K562 (cell line): ENCODE results near the gene ANKRD34A. TPM values are rescaled to one million over a fixed set of nuclear protein-coding genes. Genes with fewer than 3 reads are reported as not detected.

Source experiments
- CC2D1A ChIP-seq: fragments of 450-650 bp; IDR thresholded peaks from 2 replicates; pipeline ENCODE4 v1.6.1; 2017; ENCODE audit warnings: mild to moderate bottlenecking
- EZH2 ChIP-seq: IDR thresholded peaks from 2 replicates; pipeline ENCODE4 v1.6.1; 2012; ENCODE audit warnings: low read depth, mild to moderate bottlenecking, inconsistent platforms, low read length, borderline replicate concordance
- FOXJ3 ChIP-seq: sonication (generic); formaldehyde crosslinking; IDR thresholded peaks from 2 replicates; pipeline ENCODE4 v1.4.0; 2020; ENCODE audit warnings: mild to moderate bottlenecking, missing genetic modification reagents
- HLTF ChIP-seq: fragments of 450-650 bp; IDR thresholded peaks from 2 replicates; pipeline ENCODE4 v1.6.1; 2016
- HNRNPH1 ChIP-seq: fragments of 200-400 bp; formaldehyde crosslinking; optimal IDR thresholded peaks from 2 replicates; pipeline ENCODE3; 2017; ENCODE audit warnings: low read depth, mild to moderate bottlenecking, low read length, moderate library complexity
- NEUROD1 ChIP-seq: fragments of 150-350 bp; IDR thresholded peaks from 2 replicates; pipeline ENCODE4 v1.6.1; 2014; ENCODE audit warnings: borderline replicate concordance, low read length, low read depth; ENCODE audit not compliant: partially characterized antibody
- PHB ChIP-seq: fragments of 250-450 bp; sonication (Bioruptor Pico); IDR thresholded peaks from 2 replicates; pipeline ENCODE4 v1.5.0; 2021
- PHTF2 ChIP-seq: fragments of 250-450 bp; sonication (Bioruptor Pico); IDR thresholded peaks from 2 replicates; pipeline ENCODE4 v1.5.0; 2021; ENCODE audit warnings: mild to moderate bottlenecking
- PTRF ChIP-seq: fragments of 450-650 bp; IDR thresholded peaks from 2 replicates; pipeline ENCODE4 v1.6.1; 2016; ENCODE audit warnings: mild to moderate bottlenecking, missing genetic modification characterization, missing compliant biosample characterization
- RBM15 ChIP-seq: fragments of 200-400 bp; formaldehyde crosslinking; IDR thresholded peaks from 2 replicates; pipeline ENCODE4 v1.6.1; 2018; ENCODE audit warnings: mild to moderate bottlenecking, low read length, moderate library complexity; ENCODE audit not compliant: insufficient read depth
- RBM17 ChIP-seq: fragments of 200-400 bp; formaldehyde crosslinking; IDR thresholded peaks from 2 replicates; pipeline ENCODE4 v1.6.1; 2017; ENCODE audit warnings: low read depth, mild to moderate bottlenecking, low read length, borderline replicate concordance
- STAT5A ChIP-seq: IDR thresholded peaks from 2 replicates; pipeline ENCODE4 v1.6.1; 2012; ENCODE audit warnings: low read length, inconsistent platforms, borderline replicate concordance
- U2AF1 ChIP-seq: fragments of 200-400 bp; formaldehyde crosslinking; optimal IDR thresholded peaks from 2 replicates; pipeline ENCODE3; 2017; ENCODE audit warnings: mild to moderate bottlenecking, low read depth, low read length, moderate library complexity
- ZNF124 ChIP-seq: sonication (generic); formaldehyde crosslinking; IDR thresholded peaks from 2 replicates; pipeline ENCODE4 v1.8.1; 2022; ENCODE audit warnings: missing genetic modification reagents
- ZNF445 ChIP-seq: fragments of 250-450 bp; sonication (Bioruptor Pico); IDR thresholded peaks from 2 replicates; pipeline ENCODE4 v1.4.0; 2020; ENCODE audit warnings: low read depth, mild to moderate bottlenecking, moderate library complexity
- ZNF586 ChIP-seq: fragments of 450-650 bp; formaldehyde crosslinking; conservative IDR thresholded peaks from 2 replicates; pipeline ENCODE4 v1.4.0; 2020; ENCODE audit warnings: mild to moderate bottlenecking, moderate library complexity
- ZNF79 ChIP-seq: fragments of 250-450 bp; sonication (Bioruptor Pico); IDR thresholded peaks from 2 replicates; pipeline ENCODE4 v1.4.0; 2020; ENCODE audit warnings: low read depth, mild to moderate bottlenecking, moderate library complexity
- polyA plus RNA-seq, 8 experiments: library from polyadenylated mRNA; depleted of rRNA in 4 of 8; stranded (reverse) in 5 of 8; unstranded in 3 of 8; fragments of >200 nt; fragmentation: Nextera tagmentation in 2 of 8; fragmentation: Illumina TruSeq in 1 of 8; extraction: Ambion mirVana in 2 of 8; extraction: Trizol in 1 of 8; gene quantifications; 2 replicates each; pipeline versions ENCODE4 v1.2.1 to v1.2.3, GENCODE V29; 2011 to 2014; ENCODE audit warnings: inconsistent platforms in 1 of 8, missing spikeins in 1 of 8
- total RNA-seq, 7 experiments: library from RNA; depleted of rRNA in 6 of 7; stranded (reverse); fragments of >200 nt in 6 of 7; fragmentation: Illumina TruSeq in 2 of 7; extraction: Trizol in 2 of 7; gene quantifications; 2 replicates each; pipeline versions ENCODE4 v1.2.1 to v1.2.3, GENCODE V29; 2011 to 2021; ENCODE audit warnings: low replicate concordance in 1 of 7
- TF ChIP-seq, protein P1 (sequence below), 3 experiments: fragments of 200-800 bp in 1 of 3; sonication (Bioruptor generic) in 1 of 3; sonication (generic) in 1 of 3; formaldehyde crosslinking in 1 of 3; IDR thresholded peaks; 2 replicates each; pipeline versions ENCODE4 v1.6.1 to v1.8.0; 2016 to 2022; ENCODE audit warnings: mild to moderate bottlenecking in 2 of 3, missing compliant biosample characterization in 2 of 3, missing genetic modification characterization in 2 of 3, missing genetic modification reagents in 1 of 3
- TF ChIP-seq, protein P2 (sequence below), 2 experiments: fragments of 450-650 bp; IDR thresholded peaks; 2 replicates each; pipeline ENCODE4 v1.6.1; 2016
- TF ChIP-seq, protein P3 (sequence below): sonication (generic); formaldehyde crosslinking; IDR thresholded peaks from 2 replicates; pipeline ENCODE4 v1.9.0; 2022; ENCODE audit warnings: mild to moderate bottlenecking, missing genetic modification reagents
- TF ChIP-seq, protein P4 (sequence below): fragments of 200-800 bp; sonication (Bioruptor generic); IDR thresholded peaks from 2 replicates; pipeline ENCODE4 v1.6.1; 2016; ENCODE audit warnings: missing genetic modification characterization, missing compliant biosample characterization

The ANKRD34A gene
- total and polyA plus RNA-seq, 9 of the 15 experiments (the other 6 are each of a cell fraction or from before 2014, with no cell fraction given): 0.06 to 1.6 (median 0.43) TPM

DNA sequence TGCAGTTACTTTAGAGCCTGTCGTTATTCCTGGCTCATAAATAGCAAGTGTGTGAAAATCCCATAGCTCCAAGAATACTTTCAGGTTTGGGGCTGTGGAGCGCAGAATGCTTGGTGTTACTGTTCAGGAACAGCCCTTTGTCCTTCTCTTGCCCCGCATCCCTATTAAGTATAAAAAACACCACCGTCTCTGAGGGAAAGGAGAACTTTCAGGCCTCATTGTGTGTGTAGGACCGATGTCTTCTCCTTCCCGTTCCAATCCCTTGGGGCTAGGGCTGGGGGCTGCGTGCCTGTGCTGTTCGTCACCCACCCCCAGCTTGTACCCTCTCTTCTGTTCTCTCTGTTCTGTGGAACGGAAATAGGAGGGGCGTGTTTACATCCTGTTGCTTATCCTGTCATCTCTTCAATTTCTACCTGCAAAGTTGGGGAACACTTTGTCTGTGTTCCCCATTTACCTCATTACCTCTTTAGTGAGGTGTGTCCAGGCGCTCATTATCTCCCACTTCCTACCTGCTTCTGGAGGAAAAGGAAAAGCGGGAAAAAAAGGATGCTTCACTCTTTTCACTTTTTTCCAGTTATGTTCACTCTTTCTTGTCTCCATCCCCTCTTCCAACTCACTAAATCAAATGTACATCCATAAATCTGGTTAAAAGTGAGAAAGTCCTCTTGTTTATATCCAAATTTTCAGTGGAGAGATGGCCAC, 32.8 kb upstream of the ANKRD34A start (continued):
- TF ChIP-seq, protein P1, sequence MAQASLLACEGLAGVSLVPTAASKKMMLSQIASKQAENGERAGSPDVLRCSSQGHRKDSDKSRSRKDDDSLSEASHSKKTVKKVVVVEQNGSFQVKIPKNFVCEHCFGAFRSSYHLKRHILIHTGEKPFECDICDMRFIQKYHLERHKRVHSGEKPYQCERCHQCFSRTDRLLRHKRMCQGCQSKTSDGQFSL (CRISPR knock-in tag; IDR thresholded peaks at IDR 0.05): no peak
- TF ChIP-seq, protein P1 (tag; IDR thresholded peaks at IDR 0.05): no peak; a peak in 1 of 4 replicates
- TF ChIP-seq, protein P2, sequence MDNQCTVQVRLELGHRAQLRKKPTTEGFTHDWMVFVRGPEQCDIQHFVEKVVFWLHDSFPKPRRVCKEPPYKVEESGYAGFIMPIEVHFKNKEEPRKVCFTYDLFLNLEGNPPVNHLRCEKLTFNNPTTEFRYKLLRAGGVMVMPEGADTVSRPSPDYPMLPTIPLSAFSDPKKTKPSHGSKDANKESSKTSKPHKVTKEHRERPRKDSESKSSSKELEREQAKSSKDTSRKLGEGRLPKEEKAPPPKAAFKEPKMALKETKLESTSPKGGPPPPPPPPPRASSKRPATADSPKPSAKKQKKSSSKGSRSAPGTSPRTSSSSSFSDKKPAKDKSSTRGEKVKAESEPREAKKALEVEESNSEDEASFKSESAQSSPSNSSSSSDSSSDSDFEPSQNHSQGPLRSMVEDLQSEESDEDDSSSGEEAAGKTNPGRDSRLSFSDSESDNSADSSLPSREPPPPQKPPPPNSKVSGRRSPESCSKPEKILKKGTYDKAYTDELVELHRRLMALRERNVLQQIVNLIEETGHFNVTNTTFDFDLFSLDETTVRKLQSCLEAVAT (IDR thresholded peaks at IDR 0.05): peak in 1 of 2 experiments; percentile 3; a peak in 1 of 4 replicates
- TF ChIP-seq, protein P3, sequence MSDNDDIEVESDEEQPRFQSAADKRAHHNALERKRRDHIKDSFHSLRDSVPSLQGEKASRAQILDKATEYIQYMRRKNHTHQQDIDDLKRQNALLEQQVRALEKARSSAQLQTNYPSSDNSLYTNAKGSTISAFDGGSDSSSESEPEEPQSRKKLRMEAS (CRISPR knock-in tag): no peak
- TF ChIP-seq ZNF124 (no peak), PHB (no peak), EZH2 (no peak), RBM15 (no peak), RBM17 (no peak), PHTF2 (CRISPR knock-in tag) (no peak), PTRF (no peak), NEUROD1 (no peak), U2AF1 (no peak), ZNF79 (no peak), ZNF586 (CRISPR knock-in tag) (no peak), FOXJ3 (CRISPR knock-in tag) (no peak), HLTF (no peak), CC2D1A (no peak; the same call in 1 of the 2 replicates), STAT5A (no peak), ZNF445 (no peak; the same call in 1 of the 2 replicates), HNRNPH1 (no peak)
- TF ChIP-seq, protein P4, sequence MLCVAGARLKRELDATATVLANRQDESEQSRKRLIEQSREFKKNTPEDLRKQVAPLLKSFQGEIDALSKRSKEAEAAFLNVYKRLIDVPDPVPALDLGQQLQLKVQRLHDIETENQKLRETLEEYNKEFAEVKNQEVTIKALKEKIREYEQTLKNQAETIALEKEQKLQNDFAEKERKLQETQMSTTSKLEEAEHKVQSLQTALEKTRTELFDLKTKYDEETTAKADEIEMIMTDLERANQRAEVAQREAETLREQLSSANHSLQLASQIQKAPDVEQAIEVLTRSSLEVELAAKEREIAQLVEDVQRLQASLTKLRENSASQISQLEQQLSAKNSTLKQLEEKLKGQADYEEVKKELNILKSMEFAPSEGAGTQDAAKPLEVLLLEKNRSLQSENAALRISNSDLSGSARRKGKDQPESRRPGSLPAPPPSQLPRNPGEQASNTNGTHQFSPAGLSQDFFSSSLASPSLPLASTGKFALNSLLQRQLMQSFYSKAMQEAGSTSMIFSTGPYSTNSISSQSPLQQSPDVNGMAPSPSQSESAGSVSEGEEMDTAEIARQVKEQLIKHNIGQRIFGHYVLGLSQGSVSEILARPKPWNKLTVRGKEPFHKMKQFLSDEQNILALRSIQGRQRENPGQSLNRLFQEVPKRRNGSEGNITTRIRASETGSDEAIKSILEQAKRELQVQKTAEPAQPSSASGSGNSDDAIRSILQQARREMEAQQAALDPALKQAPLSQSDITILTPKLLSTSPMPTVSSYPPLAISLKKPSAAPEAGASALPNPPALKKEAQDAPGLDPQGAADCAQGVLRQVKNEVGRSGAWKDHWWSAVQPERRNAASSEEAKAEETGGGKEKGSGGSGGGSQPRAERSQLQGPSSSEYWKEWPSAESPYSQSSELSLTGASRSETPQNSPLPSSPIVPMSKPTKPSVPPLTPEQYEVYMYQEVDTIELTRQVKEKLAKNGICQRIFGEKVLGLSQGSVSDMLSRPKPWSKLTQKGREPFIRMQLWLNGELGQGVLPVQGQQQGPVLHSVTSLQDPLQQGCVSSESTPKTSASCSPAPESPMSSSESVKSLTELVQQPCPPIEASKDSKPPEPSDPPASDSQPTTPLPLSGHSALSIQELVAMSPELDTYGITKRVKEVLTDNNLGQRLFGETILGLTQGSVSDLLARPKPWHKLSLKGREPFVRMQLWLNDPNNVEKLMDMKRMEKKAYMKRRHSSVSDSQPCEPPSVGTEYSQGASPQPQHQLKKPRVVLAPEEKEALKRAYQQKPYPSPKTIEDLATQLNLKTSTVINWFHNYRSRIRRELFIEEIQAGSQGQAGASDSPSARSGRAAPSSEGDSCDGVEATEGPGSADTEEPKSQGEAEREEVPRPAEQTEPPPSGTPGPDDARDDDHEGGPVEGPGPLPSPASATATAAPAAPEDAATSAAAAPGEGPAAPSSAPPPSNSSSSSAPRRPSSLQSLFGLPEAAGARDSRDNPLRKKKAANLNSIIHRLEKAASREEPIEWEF (CRISPR knock-in tag): no peak
